ENCODE measurements around the gene HMX2. TPM values are rescaled to one million over a fixed set of nuclear protein-coding genes. Genes with fewer than 3 reads are reported as not detected.

The HMX2 gene
- total and polyA plus RNA-seq, 8 donors: not detected

DNA sequence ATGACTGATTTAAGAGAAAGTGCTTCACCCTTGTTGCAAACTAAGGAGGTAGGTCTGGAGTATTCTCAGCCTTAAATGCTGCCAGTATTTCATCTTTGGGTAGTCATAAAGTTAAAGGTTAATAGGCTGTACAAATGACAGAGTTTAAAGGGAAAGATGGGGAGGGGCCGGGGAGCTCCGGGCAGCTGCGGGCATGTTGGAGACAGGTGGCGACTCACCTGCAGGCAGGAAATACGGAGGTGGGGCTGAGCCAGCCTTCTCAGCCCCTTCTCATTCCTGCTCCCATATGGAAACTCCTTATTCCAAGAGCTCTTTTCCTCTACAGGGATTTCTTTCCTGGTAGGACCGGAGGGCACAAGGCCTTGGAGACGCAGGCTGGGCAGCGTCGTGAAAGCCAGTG, 44.0 kb upstream of the HMX2 start:
- TF ChIP-seq CTCF (IDR thresholded peaks at IDR 0.05): no peak
- DNase-seq (no peak), ATAC-seq (no peak)
- Histone ChIP-seq H3K27me3 (peaks cover 0 to 42% of the 10 kb centered on the region in 2 donors), H3K4me3 (no peak overlapping the region), H3K9me3 (no peaks in the 10 kb centered on the region), H3K36me3 (no peaks in the 10 kb centered on the region), H3K4me1 (no peaks in the 10 kb centered on the region), H3K27ac (no peak overlapping the region)
- intact Hi-C loops (cut with DNase I): no loop called here

DNA sequence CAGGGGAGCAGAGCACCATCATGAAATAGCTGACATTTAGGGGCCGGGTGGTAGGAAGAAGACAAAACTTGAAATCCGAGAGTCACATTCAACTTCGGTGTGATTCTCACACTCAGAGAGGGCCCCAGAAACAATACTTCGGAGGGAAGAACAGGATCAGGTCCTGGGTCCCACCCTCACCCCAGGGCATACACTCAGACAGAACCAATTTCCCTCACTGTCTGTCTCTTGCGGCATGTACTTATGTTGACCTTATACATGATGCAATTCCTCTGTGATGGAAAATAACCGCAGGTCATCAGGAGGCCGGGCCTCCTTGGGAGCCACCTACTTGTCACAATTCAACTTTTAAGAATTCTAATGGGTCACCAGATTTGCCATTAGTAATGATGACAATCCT, 38.5 kb upstream of the HMX2 start:
- Histone ChIP-seq H3K9me3 (no peaks in the 10 kb centered on the region), H3K4me1 (no peaks in the 10 kb centered on the region), H3K4me3 (no peak overlapping the region), H3K27ac (no peak overlapping the region), H3K36me3 (no peaks in the 10 kb centered on the region), H3K27me3 (peaks cover 0 to 40% of the 10 kb centered on the region in 2 donors)
- no peak for TF ChIP-seq CTCF (IDR thresholded peaks at IDR 0.05)
- DNase-seq (no peak), ATAC-seq (no peak)
- intact Hi-C loops (cut with DNase I): no loop called here

DNA sequence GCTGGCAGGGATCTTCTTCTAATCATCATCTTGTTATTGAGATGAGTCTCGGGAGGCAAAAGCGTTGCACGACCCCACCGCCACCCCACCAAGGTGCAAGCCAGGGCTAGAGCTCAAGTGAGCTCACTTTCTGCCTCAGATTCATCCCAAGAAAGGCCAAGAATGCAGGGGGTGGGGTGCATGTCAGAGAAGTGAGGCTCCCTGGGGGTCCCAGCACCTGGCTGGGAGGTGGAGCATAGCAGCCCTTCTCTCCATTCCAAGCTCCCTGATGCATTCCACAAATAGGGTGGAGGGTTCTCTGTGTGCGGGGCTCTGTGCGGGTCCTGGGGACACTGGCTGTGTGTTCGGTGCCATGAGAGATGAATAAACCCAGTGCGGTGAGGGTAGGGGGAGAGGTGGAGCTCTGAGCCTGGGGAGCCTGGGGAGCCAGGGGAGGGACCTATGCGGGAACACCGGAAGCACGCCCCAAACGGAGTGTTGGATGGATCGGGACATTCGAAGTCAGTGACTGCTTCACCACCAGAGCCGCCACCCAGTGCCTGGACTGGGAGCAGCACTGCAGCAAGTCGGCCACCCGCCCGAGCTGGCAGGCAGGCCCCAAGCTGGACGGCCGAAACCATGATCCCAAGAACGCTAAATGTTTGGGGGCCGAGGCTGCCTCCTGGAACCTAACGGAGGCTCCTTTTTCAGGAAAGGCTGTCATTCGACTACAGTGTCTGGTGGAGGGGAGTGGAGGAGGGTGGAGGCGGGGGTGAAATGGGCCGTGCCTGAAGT, 30.1 kb upstream of the HMX2 start:
- no peak for TF ChIP-seq CTCF (IDR thresholded peaks at IDR 0.05)
- no peaks in the 10 kb centered on the region for H3K36me3 ChIP-seq
- intact Hi-C loops (cut with DNase I): no loop called here
- DNase-seq (peak in 1 of 4 donors; percentile 68), ATAC-seq (peak; percentile 53)
- H3K27me3 ChIP-seq: peaks cover 0 to 74% of the 10 kb centered on the region in 2 donors
- no peak overlapping the region for H3K27ac ChIP-seq
- no peak overlapping the region for H3K4me3 ChIP-seq
- no peaks in the 10 kb centered on the region for H3K9me3 ChIP-seq
- no peaks in the 10 kb centered on the region for H3K4me1 ChIP-seq

DNA sequence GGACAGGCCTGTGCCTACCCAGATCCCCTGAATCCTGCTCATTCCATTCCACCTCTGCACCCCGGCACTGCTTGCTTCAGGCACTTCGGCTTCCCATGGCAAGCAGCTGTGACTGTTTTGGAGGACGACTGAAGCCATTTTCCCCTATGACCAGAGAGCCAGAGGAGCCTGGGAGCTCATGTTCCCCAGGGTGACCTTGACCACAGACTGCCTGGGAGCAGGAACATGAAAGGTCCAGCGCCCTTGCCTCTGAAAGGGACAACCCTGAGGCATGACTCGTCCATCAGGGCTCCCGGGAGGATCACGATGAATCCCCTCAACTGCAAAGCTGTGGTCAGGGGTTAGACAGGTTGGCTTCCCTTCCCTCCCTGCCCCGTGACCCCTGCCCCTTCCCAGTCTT, 28.9 kb upstream of the HMX2 start:
- no peak for ATAC-seq
- intact Hi-C loops (cut with DNase I): no loop called here
- peaks cover 0 to 73% of the 10 kb centered on the region in 2 donors for H3K27me3 ChIP-seq

GRCh38 chr10:123126246-123126645, 21.7 kb upstream of the HMX2 start:
- no peaks in the 10 kb centered on the region for H3K4me1 ChIP-seq
- intact Hi-C loops (cut with DNase I): no loop called here
- peaks cover 13 to 86% of the 10 kb centered on the region in 2 donors for H3K27me3 ChIP-seq
- DNase-seq: no peak
- H3K4me3 ChIP-seq: no peak overlapping the region
- peaks cover 0 to 3% of the 10 kb centered on the region in 2 donors for H3K9me3 ChIP-seq
- ATAC-seq: no peak
- no peak for TF ChIP-seq CTCF (IDR thresholded peaks at IDR 0.05)
- H3K27ac ChIP-seq: no peak overlapping the region
- no peaks in the 10 kb centered on the region for H3K36me3 ChIP-seq

More for the DNA sequence above, 28.9 kb upstream of the HMX2 start:
- no peak for TF ChIP-seq CTCF (IDR thresholded peaks at IDR 0.05)
- Histone ChIP-seq H3K4me1 (no peaks in the 10 kb centered on the region), H3K27ac (no peak overlapping the region), H3K9me3 (no peaks in the 10 kb centered on the region), H3K4me3 (no peak overlapping the region), H3K36me3 (no peaks in the 10 kb centered on the region)
- no peak for DNase-seq

Measured in left lung (tissue), 10 donors.